K562 (cell line): ENCODE measurements around the gene OCSTAMP. TPM values are rescaled to one million over a fixed set of nuclear protein-coding genes. Genes with fewer than 3 reads are reported as not detected.

Experiments
- ARID4B ChIP-seq: sonication (generic); formaldehyde crosslinking; IDR thresholded peaks from 2 replicates; pipeline ENCODE4 v1.8.0; 2022; ENCODE audit warnings: mild to moderate bottlenecking, missing genetic modification reagents
- GATAD2B ChIP-seq: fragments of 450-650 bp; IDR thresholded peaks from 2 replicates; pipeline ENCODE4 v1.6.1; 2017; ENCODE audit warnings: mild to moderate bottlenecking, borderline replicate concordance
- MTA3 ChIP-seq: fragments of 450-650 bp; formaldehyde crosslinking; IDR thresholded peaks from 2 replicates; pipeline ENCODE4 v1.6.1; 2017; ENCODE audit warnings: mild to moderate bottlenecking, borderline replicate concordance
- PBX2 ChIP-seq, 2 experiments: IDR thresholded peaks in 1 of 2; conservative IDR thresholded peaks in 1 of 2; 2 replicates each; pipeline ENCODE4 v1.6.1; 2016; ENCODE audit warnings: low read depth in 2 of 2, mild to moderate bottlenecking in 1 of 2, missing compliant biosample characterization in 1 of 2, missing genetic modification characterization in 1 of 2, moderate library complexity in 1 of 2
- REST ChIP-seq, 2 experiments: fragments of 450-650 bp; formaldehyde crosslinking in 1 of 2; IDR thresholded peaks; 2 replicates each; pipeline versions ENCODE4 v1.4.0 to v1.6.1; 2014 to 2020; ENCODE audit warnings: mild to moderate bottlenecking in 2 of 2, borderline replicate concordance in 1 of 2, low read depth in 1 of 2
- RFX1 ChIP-seq: fragments of 450-650 bp; IDR thresholded peaks from 2 replicates; pipeline ENCODE4 v1.6.1; 2016; ENCODE audit warnings: mild to moderate bottlenecking, moderate library complexity
- ZNF24 ChIP-seq: fragments of 450-650 bp; IDR thresholded peaks from 2 replicates; pipeline ENCODE4 v1.6.1; 2016
- ZNF75A ChIP-seq: fragments of 450-650 bp; formaldehyde crosslinking; IDR thresholded peaks from 2 replicates; pipeline ENCODE4 v1.4.0; 2020; ENCODE audit warnings: mild to moderate bottlenecking
- ZSCAN29 ChIP-seq: fragments of 450-650 bp; IDR thresholded peaks from 2 replicates; pipeline ENCODE4 v1.6.1; 2017
- polyA plus RNA-seq, 8 experiments: library from polyadenylated mRNA; depleted of rRNA in 4 of 8; stranded (reverse) in 5 of 8; unstranded in 3 of 8; fragments of >200 nt; fragmentation: Nextera tagmentation in 2 of 8; fragmentation: Illumina TruSeq in 1 of 8; extraction: Ambion mirVana in 2 of 8; extraction: Trizol in 1 of 8; gene quantifications; 2 replicates each; pipeline versions ENCODE4 v1.2.1 to v1.2.3, GENCODE V29; 2011 to 2014; ENCODE audit warnings: inconsistent platforms in 1 of 8, missing spikeins in 1 of 8
- total RNA-seq, 7 experiments: library from RNA; depleted of rRNA in 6 of 7; stranded (reverse); fragments of >200 nt in 6 of 7; fragmentation: Illumina TruSeq in 2 of 7; extraction: Trizol in 2 of 7; gene quantifications; 2 replicates each; pipeline versions ENCODE4 v1.2.1 to v1.2.3, GENCODE V29; 2011 to 2021; ENCODE audit warnings: low replicate concordance in 1 of 7
- TF ChIP-seq, protein P1 (sequence below): fragments of 250-450 bp; sonication (Bioruptor Pico); IDR thresholded peaks from 2 replicates; pipeline ENCODE4 v1.4.0; 2020; ENCODE audit warnings: mild to moderate bottlenecking, moderate library complexity

OCSTAMP gene
- total and polyA plus RNA-seq, 9 of the 15 experiments (the other 6 are each of a cell fraction or from before 2014, with no cell fraction given): not detected

DNA sequence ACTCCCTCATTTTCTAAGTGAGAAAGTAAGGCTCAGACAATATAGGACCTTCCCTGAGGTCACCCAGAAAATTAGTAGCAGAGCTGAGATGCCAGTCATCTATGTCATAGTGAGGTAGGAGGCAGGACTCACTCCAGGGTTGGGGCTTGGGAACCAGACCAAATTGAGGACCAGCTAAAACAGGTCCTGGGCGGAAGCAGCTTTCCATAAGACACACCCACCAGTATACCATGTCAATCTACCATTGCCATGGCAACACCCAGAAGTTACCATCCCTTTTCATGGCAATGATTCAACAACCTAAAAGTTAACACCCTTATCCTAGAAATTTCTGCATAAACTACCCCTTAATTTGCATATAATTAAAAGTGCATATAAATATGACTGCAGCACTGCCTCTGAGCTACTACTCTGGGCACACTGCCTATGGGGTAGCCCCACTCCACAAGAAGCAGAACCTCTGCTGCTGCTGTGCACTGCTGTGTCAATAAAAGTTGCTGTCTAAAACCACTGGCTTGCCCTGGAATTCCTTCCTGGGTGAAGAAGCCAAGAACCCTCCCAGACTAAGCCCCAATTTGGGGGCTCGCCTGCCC lies 30.3 kb upstream of the OCSTAMP start (continued):
- TF ChIP-seq PBX2 (CRISPR knock-in tag; IDR thresholded peaks at IDR 0.05; ENCODE audit: low read depth) (no peak), PBX2 (tag; conservative IDR thresholded peaks at IDR 0.05; ENCODE audit: low read depth) (peak; percentile 71), ZNF24 (no peak), ZSCAN29 (no peak), MTA3 (no peak), ZNF75A (CRISPR knock-in tag) (no peak), RFX1 (peak; percentile 89), GATAD2B (no peak), ARID4B (no peak), REST (IDR thresholded peaks at IDR 0.05; ENCODE audit: borderline replicate concordance) (peak; percentile 91), REST (CRISPR knock-in tag; IDR thresholded peaks at IDR 0.05; ENCODE audit: low read depth) (no peak)
- TF ChIP-seq, protein P1, sequence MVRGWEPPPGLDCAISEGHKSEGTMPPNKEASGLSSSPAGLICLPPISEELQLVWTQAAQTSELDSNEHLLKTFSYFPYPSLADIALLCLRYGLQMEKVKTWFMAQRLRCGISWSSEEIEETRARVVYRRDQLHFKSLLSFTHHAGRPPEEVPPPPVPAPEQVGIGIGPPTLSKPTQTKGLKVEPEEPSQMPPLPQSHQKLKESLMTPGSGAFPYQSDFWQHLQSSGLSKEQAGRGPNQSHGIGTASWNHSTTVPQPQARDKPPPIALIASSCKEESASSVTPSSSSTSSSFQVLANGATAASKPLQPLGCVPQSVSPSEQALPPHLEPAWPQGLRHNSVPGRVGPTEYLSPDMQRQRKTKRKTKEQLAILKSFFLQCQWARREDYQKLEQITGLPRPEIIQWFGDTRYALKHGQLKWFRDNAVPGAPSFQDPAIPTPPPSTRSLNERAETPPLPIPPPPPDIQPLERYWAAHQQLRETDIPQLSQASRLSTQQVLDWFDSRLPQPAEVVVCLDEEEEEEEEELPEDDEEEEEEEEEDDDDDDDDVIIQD (CRISPR knock-in tag): no peak
